HG02610 (cell line): Measurements from ENCODE around the gene MAGEB5.
"Not testable (repeated sequence)": the region's sequence is repeated elsewhere in the genome, so short reads cannot be mapped to it uniquely, and the experiment has no call there.

Experiments
- ATAC-seq: cut with Tn5 transposase; IDR thresholded peaks from one replicate; pipeline ENCODE4 v1.9.1; 2021; ENCODE audit warnings: mild to moderate bottlenecking, moderate library complexity; ENCODE audit not compliant: unreplicated experiment

The MAGEB5 gene, protein sequence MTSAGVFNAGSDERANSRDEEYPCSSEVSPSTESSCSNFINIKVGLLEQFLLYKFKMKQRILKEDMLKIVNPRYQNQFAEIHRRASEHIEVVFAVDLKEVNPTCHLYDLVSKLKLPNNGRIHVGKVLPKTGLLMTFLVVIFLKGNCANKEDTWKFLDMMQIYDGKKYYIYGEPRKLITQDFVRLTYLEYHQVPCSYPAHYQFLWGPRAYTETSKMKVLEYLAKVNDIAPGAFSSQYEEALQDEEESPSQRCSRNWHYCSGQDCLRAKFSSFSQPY

DNA sequence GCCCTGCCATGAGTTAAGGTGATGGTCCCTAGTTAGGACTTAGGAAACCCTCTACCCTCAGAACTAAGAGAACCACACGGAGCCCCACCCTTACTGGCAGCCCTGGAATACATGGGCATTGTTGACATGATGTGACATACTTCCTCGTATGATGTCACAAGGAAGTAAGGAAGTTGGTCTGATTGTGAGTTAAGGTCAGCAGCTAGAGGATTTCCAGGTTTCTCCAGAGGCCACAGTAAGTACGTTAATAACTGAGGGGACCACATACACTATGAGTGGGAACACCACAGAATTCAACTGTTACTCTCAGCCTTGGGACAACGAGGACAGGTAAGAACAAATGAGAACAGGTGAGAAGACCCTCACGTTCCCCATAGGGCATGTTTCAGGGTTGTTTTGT, at the start of gene MAGEB5:
Gene MAGEB5, plus strand, starts transcription at position 301 of the 400 bp plus-strand sequence. CDS start 1,133 bp downstream, outside the sequence.
- no peak for ATAC-seq

- no peak for ATAC-seq
Observed at GRCh38 chrX:26192204-26192603, 23.8 kb upstream of the MAGEB5 start, which contains the start of gene MAGEB6. Gene MAGEB6 (plus strand): TSS chrX:26192440. CDS start chrX:26193847, 1,407 bp downstream.

DNA sequence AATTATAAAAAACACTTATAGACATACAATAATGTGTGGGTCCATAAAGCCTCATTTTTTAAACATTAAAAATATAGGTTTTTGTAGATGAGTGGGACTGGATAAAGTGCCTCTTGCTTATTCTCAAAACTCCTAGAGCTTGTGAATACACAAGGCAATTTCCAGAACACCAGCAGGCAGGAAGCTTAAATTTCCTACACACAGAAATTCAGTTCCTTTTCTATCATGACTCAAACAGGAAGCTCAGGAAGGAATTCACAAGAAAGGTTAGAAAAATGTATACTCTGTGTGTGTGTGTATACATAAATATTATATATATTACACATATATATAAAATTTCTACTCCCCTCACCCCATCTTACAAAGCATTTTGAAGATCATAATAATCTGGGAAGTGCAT, 12.4 kb upstream of the MAGEB5 start:
- ATAC-seq: no peak

DNA sequence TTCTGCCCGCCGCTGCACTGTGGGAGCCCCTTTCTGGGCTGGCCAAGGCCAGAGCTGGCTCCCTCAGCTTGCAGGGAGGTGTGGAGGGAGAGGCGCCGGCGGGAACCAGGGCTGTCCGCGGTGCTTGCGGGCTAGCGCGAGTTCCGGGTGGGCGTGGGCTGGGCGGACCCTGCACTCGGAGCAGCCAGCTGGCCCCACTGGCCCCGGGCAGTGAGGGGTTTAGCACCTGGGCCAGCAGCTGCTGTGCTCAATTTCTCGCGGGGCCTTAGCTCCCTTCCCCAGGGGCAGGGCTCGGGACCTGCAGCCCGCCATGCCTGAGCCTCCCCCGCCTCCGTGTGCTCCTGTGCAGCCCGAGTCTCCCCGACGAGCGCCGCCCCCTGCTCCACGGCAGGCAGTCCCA, 11.3 kb upstream of the MAGEB5 start:
- ATAC-seq: not testable (repeated sequence)

- no peak for ATAC-seq
Observed at GRCh38 chrX:26208012-26208411, 8.0 kb upstream of the MAGEB5 start.

DNA sequence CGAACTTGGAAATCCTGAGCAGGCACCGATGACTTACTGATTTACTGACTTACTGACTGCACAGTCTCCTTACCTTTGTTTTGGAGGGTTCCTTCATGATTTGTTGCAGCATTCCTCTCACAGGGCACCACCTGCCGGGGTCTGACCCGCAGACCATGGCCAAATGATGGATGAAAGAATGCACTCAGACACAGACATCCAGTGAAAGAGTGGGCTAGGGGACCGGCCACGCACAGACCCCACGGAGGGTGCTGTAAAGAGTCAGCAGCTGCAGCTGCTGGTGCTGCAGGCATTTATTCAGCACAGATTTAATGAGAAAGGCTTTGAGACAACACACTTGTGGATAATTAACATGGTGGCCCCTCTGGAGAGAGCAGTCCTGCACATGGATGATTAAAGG, 3.4 kb downstream of the MAGEB5 start:
- ATAC-seq: no peak

GRCh38 chrX:26234177-26234576, 18.2 kb downstream of the MAGEB5 start:
- no peak for ATAC-seq

DNA sequence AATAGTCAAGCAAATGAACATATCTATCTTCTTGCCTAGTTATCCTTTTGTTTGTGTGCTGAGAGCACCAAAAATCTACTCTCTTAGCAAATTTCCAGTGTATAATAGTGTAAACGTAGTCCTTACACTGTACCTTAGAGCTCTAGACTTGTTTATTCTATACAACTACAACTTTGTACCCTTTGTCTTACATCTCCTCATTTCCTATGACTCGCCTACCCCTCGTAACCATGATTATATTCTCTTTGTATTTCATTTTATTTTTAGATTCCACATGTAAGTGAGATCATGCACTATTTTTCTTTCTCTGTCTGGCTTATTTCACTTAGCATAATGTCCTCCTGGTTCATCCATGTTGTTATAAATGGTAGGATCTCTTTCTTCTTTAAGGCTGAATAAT, 37.6 kb downstream of the MAGEB5 start:
- no peak for ATAC-seq

GRCh38 chrX:26254436-26254835, 38.5 kb downstream of the MAGEB5 start:
- ATAC-seq: no peak

DNA sequence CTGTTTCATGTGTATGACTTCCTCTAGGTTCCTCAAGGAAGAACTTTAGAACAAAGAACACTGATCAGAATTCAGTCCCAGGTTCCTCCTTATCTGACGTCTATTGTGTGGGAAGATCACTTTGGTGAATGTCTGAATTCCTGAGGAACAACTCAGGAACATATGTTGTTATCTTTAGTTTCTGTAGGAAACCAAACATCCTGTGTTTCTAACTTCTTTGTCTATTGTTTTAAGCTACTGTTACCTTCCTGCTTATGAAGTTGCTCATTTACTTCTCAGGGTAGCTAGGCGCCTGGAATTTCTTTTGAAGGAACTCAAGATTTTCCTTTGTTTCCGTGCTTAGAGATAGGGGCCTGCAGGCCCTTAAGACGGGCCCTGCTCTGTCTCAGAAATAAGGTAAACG, 46.2 kb downstream of the MAGEB5 start:
- no peak for ATAC-seq
